OCI-LY1 (cell line): ENCODE data around the gene OXNAD1.

Source experiments
- H2AFZ ChIP-seq: fragments of 200-600 bp; sonication (generic), shearing (Covaris generic); 2 replicates; pipeline ENCODE4 v1.6.0; 2014; ENCODE audit warnings: antibody characterized with exemption, mild to moderate bottlenecking, low read length
- H3F3A ChIP-seq: fragments of 200-600 bp; sonication (generic), shearing (Covaris generic); 2 replicates; pipeline ENCODE4 v1.6.0; 2014; ENCODE audit warnings: mild to moderate bottlenecking, antibody characterized with exemption, low read length, moderate library complexity; ENCODE audit not compliant: insufficient read depth
- H3K27ac ChIP-seq: fragments of 200-600 bp; sonication (generic); 2 replicates; pipeline ENCODE4 v1.5.1; 2014; ENCODE audit warnings: low read length, mixed run types, mild to moderate bottlenecking, low read depth; ENCODE audit not compliant: poor library complexity, severe bottlenecking
- H3K27me3 ChIP-seq: fragments of 200-600 bp; sonication (generic); 2 replicates; pipeline ENCODE4 v1.6.0; 2014; ENCODE audit warnings: antibody characterized with exemption, mild to moderate bottlenecking, low read length, moderate library complexity; ENCODE audit not compliant: insufficient read depth
- H3K36me3 ChIP-seq: fragments of 200-600 bp; sonication (generic); 2 replicates; pipeline ENCODE4 v1.6.1; 2014; ENCODE audit warnings: mild to moderate bottlenecking, antibody characterized with exemption, low read length, moderate library complexity, mixed read lengths; ENCODE audit not compliant: insufficient read depth
- H3K4me1 ChIP-seq: fragments of 200-600 bp; sonication (generic); 2 replicates; pipeline ENCODE4 v1.5.1; 2014; ENCODE audit warnings: mild to moderate bottlenecking, low read length, moderate library complexity; ENCODE audit not compliant: insufficient read depth, severe bottlenecking
- H3K4me2 ChIP-seq: fragments of 200-600 bp; sonication (generic), shearing (Covaris generic); 2 replicates; pipeline ENCODE4 v1.6.1; 2014; ENCODE audit warnings: low read length
- H3K4me3 ChIP-seq: fragments of 200-600 bp; sonication (generic); 2 replicates; pipeline ENCODE4 v1.5.1; 2014; ENCODE audit warnings: low read length, low read depth, mild to moderate bottlenecking, mixed read lengths; ENCODE audit not compliant: poor library complexity, severe bottlenecking
- H3K79me2 ChIP-seq: fragments of 200-600 bp; shearing (Covaris generic); 2 replicates; pipeline ENCODE4 v1.6.1; 2016; ENCODE audit warnings: mixed run types, low read length, mixed read lengths; ENCODE audit not compliant: insufficient read depth
- H3K9ac ChIP-seq: fragments of 200-600 bp; sonication (generic), shearing (Covaris generic); 2 replicates; pipeline ENCODE4 v1.6.1; 2014; ENCODE audit warnings: mild to moderate bottlenecking, low read length, mixed read lengths
- H3K9me2 ChIP-seq: fragments of 200-600 bp; sonication (generic), shearing (Covaris generic); 2 replicates; pipeline ENCODE4 v1.6.1; 2014; ENCODE audit warnings: low read depth, mild to moderate bottlenecking, low read length, mixed read lengths
- H3K9me3 ChIP-seq: fragments of 200-600 bp; shearing (Covaris generic); 2 replicates; pipeline ENCODE4 v1.6.1; 2014; ENCODE audit warnings: low read length, mixed read lengths
- H4K20me1 ChIP-seq: fragments of 200-600 bp; sonication (generic), shearing (Covaris generic); 2 replicates; pipeline ENCODE4 v1.6.0; 2016; ENCODE audit warnings: mild to moderate bottlenecking, low read length; ENCODE audit not compliant: insufficient read depth
- CTCF ChIP-seq: fragments of 200-600 bp; sonication (generic), shearing (Covaris generic); IDR thresholded peaks from 2 replicates; pipeline ENCODE4 v1.5.1; 2017; ENCODE audit warnings: mild to moderate bottlenecking, antibody characterized with exemption, low read length, moderate library complexity, mixed read lengths
- EZH2 ChIP-seq: fragments of 200-600 bp; sonication (generic), shearing (Covaris generic); IDR thresholded peaks from 2 replicates; pipeline ENCODE4 v1.8.0; 2017; ENCODE audit warnings: borderline replicate concordance, mixed run types, mild to moderate bottlenecking, antibody characterized with exemption, low read length, moderate library complexity, mixed read lengths

The OXNAD1 gene

GRCh38 chr3:16347548-16347947 is 82.5 kb downstream of the OXNAD1 start:
- Histone ChIP-seq H3K27me3 (no peaks in the 10 kb centered on the region), H3K4me1 (no peaks in the 10 kb centered on the region), H3K27ac (no peak overlapping the region), H3K9ac (no peak overlapping the region), H3K79me2 (no peaks in the 10 kb centered on the region), H2AFZ (no peak overlapping the region), H3K9me2 (no peaks in the 10 kb centered on the region), H3K9me3 (no peaks in the 10 kb centered on the region), H3F3A (no peaks in the 10 kb centered on the region), H3K4me3 (no peak overlapping the region), H4K20me1 (no peaks in the 10 kb centered on the region), H3K36me3 (peaks cover 100% of the 10 kb centered on the region), H3K4me2 (no peak overlapping the region)
- no peak for TF ChIP-seq CTCF

DNA sequence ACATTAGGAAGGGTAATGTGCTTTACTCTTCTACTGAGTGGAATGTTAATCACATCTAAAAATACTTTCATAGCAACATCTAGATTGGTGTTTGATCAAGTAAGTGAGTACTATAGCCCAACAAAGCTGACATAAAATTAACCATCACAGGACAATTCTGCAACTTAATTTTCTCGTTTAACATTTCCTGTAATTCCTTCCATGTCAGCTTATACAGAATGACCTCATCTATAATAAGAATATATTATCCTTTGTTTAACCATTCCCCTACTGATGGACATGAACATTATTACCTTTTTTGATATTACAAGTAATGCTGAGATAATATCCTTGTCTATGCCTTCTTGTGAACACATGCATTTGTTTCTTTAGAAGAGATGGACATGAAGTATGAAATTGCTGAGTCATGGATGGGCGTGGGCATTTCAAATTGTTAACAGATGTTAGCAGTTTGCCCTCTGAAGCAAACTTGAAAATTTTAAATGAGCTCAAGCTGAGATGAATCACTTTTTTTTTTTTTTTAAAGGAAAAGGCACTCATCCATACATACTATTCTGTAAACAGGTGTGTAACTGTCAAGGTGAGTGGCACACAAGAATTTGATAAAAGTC is 85.1 kb downstream of the OXNAD1 start:
- Histone ChIP-seq H3K36me3 (peaks cover 100% of the 10 kb centered on the region), H4K20me1 (no peaks in the 10 kb centered on the region), H3K4me2 (no peak overlapping the region), H3K4me3 (no peak overlapping the region), H2AFZ (no peak overlapping the region), H3K9ac (no peak overlapping the region), H3F3A (no peaks in the 10 kb centered on the region), H3K27ac (no peak overlapping the region), H3K27me3 (no peaks in the 10 kb centered on the region), H3K9me3 (no peaks in the 10 kb centered on the region), H3K9me2 (no peaks in the 10 kb centered on the region), H3K4me1 (no peaks in the 10 kb centered on the region), H3K79me2 (no peaks in the 10 kb centered on the region)
- TF ChIP-seq CTCF: no peak
- no peak for TF ChIP-seq EZH2

GRCh38 chr3:16350597-16351318 is 85.7 kb downstream of the OXNAD1 start:
- no peak overlapping the region for H3K9ac ChIP-seq
- no peak overlapping the region for H3K27ac ChIP-seq
- H3K9me2 ChIP-seq: no peaks in the 10 kb centered on the region
- H3K79me2 ChIP-seq: no peaks in the 10 kb centered on the region
- no peak overlapping the region for H3K4me2 ChIP-seq
- TF ChIP-seq CTCF: no peak
- TF ChIP-seq EZH2: no peak
- H3K36me3 ChIP-seq: peaks cover 100% of the 10 kb centered on the region
- H2AFZ ChIP-seq: no peak overlapping the region
- H3K9me3 ChIP-seq: no peaks in the 10 kb centered on the region
- no peak overlapping the region for H3K4me3 ChIP-seq
- H3K27me3 ChIP-seq: no peaks in the 10 kb centered on the region
- no peaks in the 10 kb centered on the region for H3K4me1 ChIP-seq
- no peaks in the 10 kb centered on the region for H4K20me1 ChIP-seq
- H3F3A ChIP-seq: no peaks in the 10 kb centered on the region
